SU-DHL-6 (cell line): ENCODE results near the gene RORC.

Source experiments
- H2AFZ ChIP-seq: fragments of 200-600 bp; sonication (generic); 2 replicates; pipeline ENCODE4 v1.6.1; 2014; ENCODE audit warnings: low read depth, mild to moderate bottlenecking, moderate library complexity, mixed read lengths, antibody characterized with exemption, low read length; ENCODE audit not compliant: severe bottlenecking
- H3F3A ChIP-seq: fragments of 200-600 bp; shearing (Covaris generic); 2 replicates; pipeline ENCODE4 v1.6.0; 2016; ENCODE audit warnings: antibody characterized with exemption, mild to moderate bottlenecking; ENCODE audit not compliant: insufficient read depth
- H3K27ac ChIP-seq: fragments of 200-600 bp; sonication (generic); 2 replicates; pipeline ENCODE4 v1.5.1; 2016; ENCODE audit warnings: low read depth, mild to moderate bottlenecking, low read length, moderate library complexity, mixed read lengths
- H3K27me3 ChIP-seq: fragments of 200-600 bp; sonication (generic), shearing (Covaris generic); 2 replicates; pipeline ENCODE4 v1.6.0; 2014; ENCODE audit warnings: mild to moderate bottlenecking, low read length
- H3K36me3 ChIP-seq: fragments of 200-600 bp; sonication (generic); 2 replicates; pipeline ENCODE4 v1.6.1; 2014; ENCODE audit warnings: mild to moderate bottlenecking, low read length, mixed read lengths
- H3K4me2 ChIP-seq: fragments of 300-600, 200-600 bp; shearing (Covaris generic), sonication (generic); 2 replicates; pipeline ENCODE4 v1.6.0; 2014; ENCODE audit warnings: low read length, low read depth, mild to moderate bottlenecking; ENCODE audit not compliant: poor library complexity, severe bottlenecking
- H3K4me3 ChIP-seq: fragments of 200-600 bp; sonication (generic); 2 replicates; pipeline ENCODE4 v1.5.1; 2014; ENCODE audit warnings: antibody characterized with exemption, low read length, mild to moderate bottlenecking, mixed read lengths; ENCODE audit not compliant: insufficient read depth, poor library complexity, severe bottlenecking
- H3K79me2 ChIP-seq: fragments of 200-600 bp; sonication (generic); 2 replicates; pipeline ENCODE4 v1.6.1; 2014; ENCODE audit warnings: mild to moderate bottlenecking, low read length, moderate library complexity; ENCODE audit not compliant: insufficient read depth
- H3K9ac ChIP-seq: fragments of 200-600 bp; sonication (generic); 2 replicates; pipeline ENCODE4 v1.7.0; 2014; ENCODE audit warnings: mild to moderate bottlenecking, low read length
- H3K9me2 ChIP-seq: fragments of 200-600 bp; sonication (generic); replicated peaks from 2 replicates; pipeline ENCODE4 v1.6.1; 2014; ENCODE audit warnings: low read length; ENCODE audit not compliant: insufficient read depth
- H3K9me3 ChIP-seq: fragments of 200-600 bp; sonication (generic); 2 replicates; pipeline ENCODE4 v1.6.1; 2014; ENCODE audit warnings: low read length, mixed read lengths; ENCODE audit not compliant: insufficient read depth
- H4K20me1 ChIP-seq: fragments of 200-600 bp; sonication (generic); 2 replicates; pipeline ENCODE4 v1.6.1; 2014; ENCODE audit warnings: low read depth, mild to moderate bottlenecking, antibody characterized with exemption, low read length, moderate library complexity, mixed read lengths
- EZH2phosphoT487 ChIP-seq: fragments of 200-600 bp; sonication (generic), shearing (Covaris generic); conservative IDR thresholded peaks from 2 replicates; pipeline ENCODE4 v1.6.1; 2018; ENCODE audit warnings: mild to moderate bottlenecking, antibody characterized with exemption, low read length, moderate library complexity, mixed read lengths
- TF ChIP-seq, protein P1 (sequence below): fragments of 200-600 bp; sonication (generic); IDR thresholded peaks from one replicate; pipeline ENCODE4 v1.5.1; 2017; ENCODE audit warnings: antibody characterized with exemption, mild to moderate bottlenecking, low read length, moderate library complexity; ENCODE audit not compliant: insufficient read depth, poor library complexity, severe bottlenecking

The RORC gene

DNA sequence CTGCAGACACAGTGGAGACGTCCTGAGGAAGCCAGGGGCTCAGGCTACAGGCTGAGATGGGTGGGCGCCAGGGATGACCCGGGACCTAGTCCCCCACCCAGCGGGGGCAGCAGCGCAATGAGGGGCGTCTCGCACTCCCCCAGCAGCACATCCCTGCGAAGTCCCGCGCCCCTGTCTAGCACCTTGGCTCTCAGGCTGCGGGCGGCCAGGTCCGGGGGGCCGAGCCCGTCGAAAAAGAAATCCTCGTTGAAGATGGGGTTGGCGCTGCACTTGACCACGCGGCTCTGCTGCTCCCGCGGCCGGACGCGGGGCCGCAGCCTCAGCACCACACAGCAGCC is 6.3 kb upstream of the RORC start:
- Histone ChIP-seq H3K4me2 (no peak overlapping the region), H3K9me3 (no peaks in the 10 kb centered on the region), H3K27me3 (no peaks in the 10 kb centered on the region), H3K27ac (no peak overlapping the region), H4K20me1 (no peaks in the 10 kb centered on the region), H3K4me3 (no peak overlapping the region), H3K9me2 (no peaks in the 10 kb centered on the region), H3F3A (no peaks in the 10 kb centered on the region), H3K79me2 (no peaks in the 10 kb centered on the region), H3K9ac (no peak overlapping the region), H2AFZ (no peak overlapping the region), H3K36me3 (no peaks in the 10 kb centered on the region)
- no peak for TF ChIP-seq EZH2phosphoT487
- TF ChIP-seq, protein P1, sequence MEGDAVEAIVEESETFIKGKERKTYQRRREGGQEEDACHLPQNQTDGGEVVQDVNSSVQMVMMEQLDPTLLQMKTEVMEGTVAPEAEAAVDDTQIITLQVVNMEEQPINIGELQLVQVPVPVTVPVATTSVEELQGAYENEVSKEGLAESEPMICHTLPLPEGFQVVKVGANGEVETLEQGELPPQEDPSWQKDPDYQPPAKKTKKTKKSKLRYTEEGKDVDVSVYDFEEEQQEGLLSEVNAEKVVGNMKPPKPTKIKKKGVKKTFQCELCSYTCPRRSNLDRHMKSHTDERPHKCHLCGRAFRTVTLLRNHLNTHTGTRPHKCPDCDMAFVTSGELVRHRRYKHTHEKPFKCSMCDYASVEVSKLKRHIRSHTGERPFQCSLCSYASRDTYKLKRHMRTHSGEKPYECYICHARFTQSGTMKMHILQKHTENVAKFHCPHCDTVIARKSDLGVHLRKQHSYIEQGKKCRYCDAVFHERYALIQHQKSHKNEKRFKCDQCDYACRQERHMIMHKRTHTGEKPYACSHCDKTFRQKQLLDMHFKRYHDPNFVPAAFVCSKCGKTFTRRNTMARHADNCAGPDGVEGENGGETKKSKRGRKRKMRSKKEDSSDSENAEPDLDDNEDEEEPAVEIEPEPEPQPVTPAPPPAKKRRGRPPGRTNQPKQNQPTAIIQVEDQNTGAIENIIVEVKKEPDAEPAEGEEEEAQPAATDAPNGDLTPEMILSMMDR: no peak

GRCh38 chr1:151837197-151837596 is 5.6 kb upstream of the RORC start:
- Histone ChIP-seq H3F3A (no peaks in the 10 kb centered on the region), H3K9me3 (no peaks in the 10 kb centered on the region), H2AFZ (no peak overlapping the region), H3K4me3 (no peak overlapping the region), H3K9me2 (no peaks in the 10 kb centered on the region), H3K4me2 (no peak overlapping the region), H3K79me2 (no peaks in the 10 kb centered on the region), H3K9ac (no peak overlapping the region), H3K27me3 (no peaks in the 10 kb centered on the region), H4K20me1 (no peaks in the 10 kb centered on the region), H3K27ac (no peak overlapping the region), H3K36me3 (no peaks in the 10 kb centered on the region)
- TF ChIP-seq EZH2phosphoT487: no peak
- TF ChIP-seq, protein P1: no peak

DNA sequence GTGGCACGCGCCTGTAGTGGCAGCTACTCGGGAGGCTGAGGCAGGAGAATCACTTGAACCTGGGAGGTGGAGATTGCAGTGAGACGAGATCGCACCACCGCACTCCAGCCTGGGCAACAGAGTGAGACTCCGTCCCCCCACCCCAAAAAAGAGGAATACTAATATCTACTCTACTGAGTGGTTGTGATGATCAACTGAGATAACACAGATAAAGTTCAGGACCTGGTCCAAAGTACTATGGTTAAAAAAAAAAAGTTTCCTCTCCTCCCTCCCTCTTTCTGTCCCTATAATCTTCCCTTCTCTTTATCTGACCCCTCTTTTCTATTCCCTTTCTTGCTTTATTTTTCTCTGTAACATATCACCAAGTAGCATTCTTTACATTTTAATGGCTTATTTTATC is 4.0 kb upstream of the RORC start:
- H3K4me2 ChIP-seq: no peak overlapping the region
- H3K27me3 ChIP-seq: no peaks in the 10 kb centered on the region

More for the DNA sequence above, 4.0 kb upstream of the RORC start:
- H3K27ac ChIP-seq: no peak overlapping the region
- H3K9me3 ChIP-seq: no peaks in the 10 kb centered on the region
- TF ChIP-seq EZH2phosphoT487: no peak
- TF ChIP-seq, protein P1: no peak
- H2AFZ ChIP-seq: no peak overlapping the region
- H3K79me2 ChIP-seq: no peaks in the 10 kb centered on the region
- H4K20me1 ChIP-seq: no peaks in the 10 kb centered on the region
- H3K4me3 ChIP-seq: no peak overlapping the region
- no peaks in the 10 kb centered on the region for H3K36me3 ChIP-seq
- no peak overlapping the region for H3K9ac ChIP-seq
- H3F3A ChIP-seq: no peaks in the 10 kb centered on the region
- H3K9me2 ChIP-seq: no peaks in the 10 kb centered on the region
